Activated CD4-positive, alpha-beta memory T cell treated with anti-CD3 and anti-CD28 coated beads for 36 hours (primary cell): ENCODE data around the gene SLCO2A1. TPM values are rescaled to one million over a fixed set of nuclear protein-coding genes. Genes with fewer than 3 reads are reported as not detected.

Experiments
- CTCF ChIA-PET: fragments of 350-600 bp; sonication (Branson Sonifier 250); formaldehyde crosslinking; loops from one replicate; lab custom pipeline; 2021; ENCODE audit warnings: antibody characterized with exemption, inconsistent platforms; lab: Charles Lee
- POLR2A ChIA-PET: fragments of 350-600 bp; sonication (Branson Sonifier 250); formaldehyde crosslinking; loops from one replicate; lab custom pipeline; 2021; ENCODE audit warnings: antibody characterized with exemption; lab: Charles Lee
- DNase-seq: peaks from one replicate; pipeline ENCODE4 v3.0.0-alpha.2; 2020
- H3K27ac Mint-ChIP-seq: one replicate; pipeline ENCODE4 v1.8.0; 2021; ENCODE audit warnings: mixed read lengths
- H3K27me3 Mint-ChIP-seq: one replicate; pipeline ENCODE4 v1.8.0; 2021; ENCODE audit warnings: mixed read lengths
- H3K36me3 Mint-ChIP-seq: one replicate; pipeline ENCODE4 v1.8.0; 2021; ENCODE audit warnings: mixed read lengths
- H3K4me1 Mint-ChIP-seq: one replicate; pipeline ENCODE4 v1.8.0; 2021; ENCODE audit warnings: low read depth, mixed read lengths
- H3K4me3 Mint-ChIP-seq: one replicate; pipeline ENCODE4 v1.8.0; 2021; ENCODE audit warnings: mild to moderate bottlenecking, mixed read lengths
- H3K9me3 Mint-ChIP-seq: one replicate; pipeline ENCODE4 v1.8.0; 2021; ENCODE audit warnings: mixed read lengths
- intact Hi-C: fragments of 100-400 bp; cut with micrococcal nuclease; formaldehyde crosslinking; loops from one replicate; pipeline ENCODE4 v1.15.1; 2023
- total RNA-seq, 2 experiments: library from RNA; stranded (reverse); gene quantifications; one replicate each; pipeline ENCODE4 v1.2.3, GENCODE V29; 2021

Gene SLCO2A1
- total RNA-seq, 2 experiments from 2014 or later = not detected

DNA sequence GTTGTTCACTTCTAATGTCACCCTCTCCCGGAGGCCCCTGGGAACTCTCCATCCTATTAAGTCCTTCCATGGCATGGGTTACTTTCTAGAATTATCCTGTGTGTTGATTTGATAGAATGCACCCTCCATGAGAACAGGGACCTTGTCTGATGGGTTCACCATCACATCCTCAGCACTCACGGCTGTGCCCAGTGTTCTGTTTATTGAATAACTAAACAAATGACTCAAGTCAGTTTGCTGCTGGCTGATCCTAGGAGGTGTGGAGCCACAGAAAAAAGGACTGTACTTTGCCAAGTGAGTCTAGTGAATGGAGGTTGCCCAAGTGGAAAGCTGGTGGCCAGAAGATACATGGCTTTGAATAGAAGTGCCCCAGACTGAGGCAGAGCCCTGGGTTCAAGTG is 85.5 kb downstream of the SLCO2A1 start:
- no peaks in the 10 kb centered on the region for H3K9me3 Mint-ChIP-seq
- intact Hi-C loops = no loop called here
- H3K36me3 Mint-ChIP-seq = no peaks in the 10 kb centered on the region
- ChIA-PET CTCF (no interaction called here), POLR2A (no interaction called here)
- H3K4me3 Mint-ChIP-seq = no peak overlapping the region
- H3K27me3 Mint-ChIP-seq = peaks cover 6% of the 10 kb centered on the region
- no peak overlapping the region for H3K27ac Mint-ChIP-seq
- no peak for DNase-seq
- peaks cover 11% of the 10 kb centered on the region for H3K4me1 Mint-ChIP-seq

DNA sequence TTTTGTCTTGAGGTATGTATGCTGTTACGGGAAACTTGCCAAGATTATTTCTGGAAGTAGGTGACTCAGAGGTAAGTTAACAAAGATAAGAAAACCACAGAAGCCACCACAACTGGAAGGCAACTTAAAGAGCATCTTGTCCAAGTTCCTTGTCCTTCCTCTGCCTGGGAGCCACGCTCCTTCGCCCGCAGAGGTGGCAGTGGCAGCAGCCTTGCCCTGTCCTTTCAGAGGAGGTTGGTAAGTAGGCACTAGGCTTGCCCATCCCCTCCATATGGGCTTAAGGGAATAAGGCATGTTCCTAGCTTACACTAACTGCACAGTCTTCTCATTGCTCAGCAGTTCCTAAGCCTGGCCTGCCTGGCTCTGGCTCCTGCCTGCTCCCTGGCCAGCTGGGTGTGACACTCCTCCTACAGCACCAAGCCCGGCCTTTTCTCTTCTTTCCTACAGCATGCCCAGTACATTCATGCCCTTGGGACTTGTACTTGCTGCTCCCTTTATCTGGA is 86.0 kb downstream of the SLCO2A1 start:
- POLR2A ChIA-PET = no interaction called here
- no peak overlapping the region for H3K27ac Mint-ChIP-seq
- H3K4me3 Mint-ChIP-seq = no peak overlapping the region
- H3K27me3 Mint-ChIP-seq = peaks cover 6% of the 10 kb centered on the region
- intact Hi-C loops = no loop called here
- H3K36me3 Mint-ChIP-seq = no peaks in the 10 kb centered on the region
- no peaks in the 10 kb centered on the region for H3K9me3 Mint-ChIP-seq
- DNase-seq = no peak
- peaks cover 11% of the 10 kb centered on the region for H3K4me1 Mint-ChIP-seq
- CTCF ChIA-PET = no interaction called here

DNA sequence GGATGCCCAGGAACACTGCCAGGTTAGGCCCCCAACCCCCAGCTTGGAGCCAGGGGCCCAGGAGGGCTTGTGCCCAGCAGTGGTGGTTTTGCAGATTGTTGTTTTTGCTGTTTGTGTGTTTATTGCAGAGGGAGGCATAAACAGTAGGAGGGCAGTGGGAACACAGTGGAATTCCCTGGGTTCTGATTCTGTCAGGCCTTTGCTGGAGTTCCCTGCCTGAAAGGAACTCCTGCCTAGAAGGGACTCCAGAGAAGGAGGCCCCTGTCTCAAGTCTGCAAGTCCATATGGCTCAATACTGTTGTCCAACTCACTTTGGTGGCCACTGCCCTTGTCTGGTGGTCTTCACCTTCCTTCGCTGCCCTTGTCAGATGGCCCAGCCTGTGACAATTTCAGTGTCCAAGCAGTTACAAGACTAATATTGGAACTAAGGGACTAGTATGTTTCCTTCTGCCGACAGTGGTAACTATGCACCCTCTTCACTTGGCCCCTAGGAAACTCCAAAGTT is 86.6 kb downstream of the SLCO2A1 start:
- POLR2A ChIA-PET = no interaction called here
- Mint-ChIP-seq H3K27ac (no peak overlapping the region), H3K27me3 (peaks cover 6% of the 10 kb centered on the region), H3K4me1 (peaks cover 11% of the 10 kb centered on the region), H3K4me3 (no peak overlapping the region), H3K36me3 (no peaks in the 10 kb centered on the region), H3K9me3 (no peaks in the 10 kb centered on the region)
- no peak for DNase-seq
- CTCF ChIA-PET = no interaction called here
- intact Hi-C loops = no loop called here

DNA sequence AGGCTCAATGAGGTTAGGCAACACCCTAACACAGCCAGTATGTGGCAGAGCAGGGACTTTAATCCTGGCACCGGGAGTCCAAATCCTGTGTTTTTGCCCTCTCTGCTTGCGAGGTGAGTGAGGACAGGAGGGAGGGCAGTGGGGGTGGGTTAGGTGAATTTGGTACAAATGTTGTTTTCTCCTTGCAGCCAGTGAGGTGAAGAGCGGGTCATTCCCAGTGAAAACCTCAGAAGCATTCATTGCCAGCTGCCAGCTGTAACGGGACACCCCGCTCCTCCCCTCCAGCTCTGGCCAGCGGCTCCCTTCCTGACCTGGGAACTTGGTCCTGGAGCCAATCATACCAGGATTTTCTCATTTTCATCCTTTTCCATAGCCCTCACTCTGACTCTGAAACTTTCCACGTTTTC is 88.3 kb downstream of the SLCO2A1 start:
- POLR2A ChIA-PET = no interaction called here
- no peak for DNase-seq

GRCh38 chr3:133940536-133940935 is 89.2 kb downstream of the SLCO2A1 start:
- intact Hi-C loops = no loop called here
- CTCF ChIA-PET = no interaction called here
- POLR2A ChIA-PET = no interaction called here
- Mint-ChIP-seq H3K4me1 (peaks cover 11% of the 10 kb centered on the region), H3K4me3 (no peak overlapping the region), H3K27ac (no peak overlapping the region), H3K9me3 (no peaks in the 10 kb centered on the region), H3K27me3 (peaks cover 8% of the 10 kb centered on the region), H3K36me3 (no peaks in the 10 kb centered on the region)
- DNase-seq = no peak

More for the DNA sequence above, 88.3 kb downstream of the SLCO2A1 start:
- CTCF ChIA-PET = interaction anchor here (0.6 kb wide), 1 partner anchor 15 kb away, joined by 3 read pairs; no protein-coding TSS in a partner anchor
- Mint-ChIP-seq H3K27ac (no peak overlapping the region), H3K4me3 (no peak overlapping the region), H3K9me3 (no peaks in the 10 kb centered on the region), H3K27me3 (peaks cover 6% of the 10 kb centered on the region), H3K36me3 (no peaks in the 10 kb centered on the region), H3K4me1 (peaks cover 11% of the 10 kb centered on the region)
- intact Hi-C loops = no loop called here

- CTCF ChIA-PET = no interaction called here
- Mint-ChIP-seq H3K36me3 (no peaks in the 10 kb centered on the region), H3K27ac (no peak overlapping the region), H3K9me3 (no peaks in the 10 kb centered on the region), H3K4me1 (peaks cover 11% of the 10 kb centered on the region), H3K4me3 (no peak overlapping the region), H3K27me3 (peaks cover 9% of the 10 kb centered on the region)
- POLR2A ChIA-PET = no interaction called here
- intact Hi-C loops = loop anchor here (10.0 kb wide), 1 partner anchor 535 kb away; no protein-coding TSS in a partner anchor
- no peak for DNase-seq
Observed at GRCh38 chr3:133939463-133939835, 90.3 kb downstream of the SLCO2A1 start.

- ChIA-PET CTCF (interaction anchor here (0.6 kb wide), 1 partner anchor 19 kb away, joined by 3 read pairs; no protein-coding TSS in a partner anchor), POLR2A (no interaction called here)
- no peak for DNase-seq
- peaks cover 8% of the 10 kb centered on the region for H3K27me3 Mint-ChIP-seq
- no peak overlapping the region for H3K4me3 Mint-ChIP-seq
- H3K27ac Mint-ChIP-seq = no peak overlapping the region
- intact Hi-C loops = loop anchor here (10.0 kb wide), 1 partner anchor 536 kb away; no protein-coding TSS in a partner anchor
- H3K9me3 Mint-ChIP-seq = no peaks in the 10 kb centered on the region
- no peaks in the 10 kb centered on the region for H3K36me3 Mint-ChIP-seq
- peaks cover 9% of the 10 kb centered on the region for H3K4me1 Mint-ChIP-seq
Observed at GRCh38 chr3:133938770-133939462, 90.8 kb downstream of the SLCO2A1 start.

- no peaks in the 10 kb centered on the region for H3K36me3 Mint-ChIP-seq
- DNase-seq = no peak
- H3K4me3 Mint-ChIP-seq = no peak overlapping the region
- POLR2A ChIA-PET = no interaction called here
- CTCF ChIA-PET = interaction anchor here (0.6 kb wide), 1 partner anchor 18 kb away, joined by 3 read pairs; no protein-coding TSS in a partner anchor
- no peak overlapping the region for H3K27ac Mint-ChIP-seq
- H3K9me3 Mint-ChIP-seq = no peaks in the 10 kb centered on the region
- intact Hi-C loops = loop anchor here (10.0 kb wide), 1 partner anchor 537 kb away; no protein-coding TSS in a partner anchor
- H3K27me3 Mint-ChIP-seq = peaks cover 8% of the 10 kb centered on the region
- H3K4me1 Mint-ChIP-seq = peaks cover 5% of the 10 kb centered on the region
Observed at GRCh38 chr3:133937756-133938601, 91.7 kb downstream of the SLCO2A1 start.

DNA sequence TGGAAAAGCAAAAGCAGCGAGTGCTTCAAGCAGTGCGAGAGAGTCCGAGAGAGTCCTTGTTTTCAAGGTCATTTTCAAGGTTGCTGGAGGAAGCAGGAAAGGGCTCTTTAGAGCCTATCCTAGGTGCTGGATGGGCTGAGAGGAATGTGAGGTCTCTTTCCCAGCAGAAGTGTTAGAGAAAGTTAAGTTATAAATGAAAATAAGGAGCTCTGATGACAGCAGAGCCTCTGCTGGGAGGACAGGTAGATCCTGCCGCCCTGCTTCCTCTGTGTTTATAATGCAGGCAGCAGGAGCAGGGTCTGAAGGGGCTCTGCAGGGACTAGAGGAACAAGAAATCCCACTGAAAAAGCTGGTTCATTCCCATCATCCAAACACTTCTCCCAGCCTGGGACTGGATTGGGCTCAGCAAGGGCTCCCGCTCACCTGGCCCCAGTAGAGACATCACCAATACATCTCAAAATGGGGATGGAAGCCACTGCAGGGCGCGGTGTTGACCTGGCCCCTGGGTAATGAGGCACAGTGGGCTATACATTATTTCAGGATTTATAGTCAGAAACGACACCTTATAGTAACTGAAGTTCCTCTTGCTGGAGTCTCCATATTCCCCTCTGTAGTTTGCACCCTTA is 92.6 kb downstream of the SLCO2A1 start:
- ChIA-PET POLR2A (no interaction called here), CTCF (no interaction called here)
- no peak for DNase-seq
- no peak overlapping the region for H3K27ac Mint-ChIP-seq
- H3K27me3 Mint-ChIP-seq = peaks cover 3% of the 10 kb centered on the region
- H3K4me3 Mint-ChIP-seq = no peak overlapping the region
- H3K36me3 Mint-ChIP-seq = no peaks in the 10 kb centered on the region
- H3K4me1 Mint-ChIP-seq = no peaks in the 10 kb centered on the region
- intact Hi-C loops = loop anchor here (10.0 kb wide), 1 partner anchor 538 kb away; no protein-coding TSS in a partner anchor
- H3K9me3 Mint-ChIP-seq = no peaks in the 10 kb centered on the region

DNA sequence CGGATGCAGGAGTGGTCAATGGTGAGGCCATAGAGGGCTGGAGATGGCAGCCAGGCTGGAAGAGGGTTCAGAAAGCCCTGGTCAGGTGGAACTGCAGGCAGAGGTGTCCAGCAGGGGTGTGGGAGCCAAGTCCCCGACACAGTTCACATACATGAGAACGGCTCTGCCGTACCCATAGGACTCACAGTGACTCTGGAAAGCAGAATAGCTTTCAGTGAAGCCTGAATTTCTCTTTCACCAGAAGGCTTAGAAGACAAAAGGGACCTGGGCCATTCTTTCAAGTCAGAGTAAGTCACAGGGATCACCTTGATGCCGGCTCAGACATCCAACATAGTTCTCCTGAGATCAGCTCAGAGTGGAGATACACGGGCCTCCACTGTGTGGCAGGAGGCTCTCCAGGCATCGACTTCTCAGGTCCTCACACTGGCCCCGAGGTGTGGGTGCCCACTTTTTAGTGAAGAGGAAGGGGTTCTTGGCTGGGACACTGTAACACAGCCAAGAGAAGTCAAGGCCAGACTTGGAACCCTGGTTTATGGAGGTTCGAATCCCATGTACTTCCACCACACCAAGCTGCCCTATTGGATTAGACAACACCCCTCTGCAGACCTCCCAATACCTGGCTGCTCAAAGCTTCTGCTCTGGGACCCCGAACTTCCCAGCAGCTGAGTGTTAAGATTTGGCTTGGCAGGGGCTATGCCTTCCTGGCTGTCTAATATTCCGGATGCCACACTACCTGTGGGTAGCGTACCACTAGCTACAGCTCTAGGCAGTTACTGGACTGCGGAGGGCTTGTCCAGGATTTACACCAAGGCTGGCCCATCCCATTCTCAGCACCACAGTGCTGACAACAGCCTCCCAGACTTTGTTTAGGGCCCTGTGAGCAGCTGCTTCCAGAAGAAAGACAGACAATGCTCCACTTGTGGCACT is 93.6 kb downstream of the SLCO2A1 start:
- ChIA-PET CTCF (no interaction called here), POLR2A (no interaction called here)
- Mint-ChIP-seq H3K36me3 (no peaks in the 10 kb centered on the region), H3K27me3 (peaks cover 3% of the 10 kb centered on the region), H3K27ac (peak overlapping the region; percentile 42), H3K4me3 (no peak overlapping the region), H3K9me3 (no peaks in the 10 kb centered on the region), H3K4me1 (no peaks in the 10 kb centered on the region)
- DNase-seq = no peak
- intact Hi-C loops = loop anchor here (10.0 kb wide), 1 partner anchor 539 kb away; no protein-coding TSS in a partner anchor
